MCF 10A (cell line): ENCODE results near the gene MOB3B. TPM values are rescaled to one million over a fixed set of nuclear protein-coding genes. Genes with fewer than 3 reads are reported as not detected.

ENCODE experiments used
- BruUV-seq: library from RNA; stranded (reverse); fragments of 400-500 nt; replicated peaks from 2 replicates; lab custom pipeline; 2021; lab: Mats Ljungman, UMichigan
- CTCF ChIA-PET: fragments of 300-600 bp; sonication (Branson Sonifier 250); formaldehyde crosslinking; extraction: SDS; loops from one replicate; lab custom pipeline; 2021; ENCODE audit warnings: antibody characterized with exemption, inconsistent platforms; lab: Yijun Ruan, JAX
- POLR2A ChIA-PET: fragments of 300-600, 350-650 bp; sonication (Branson Sonifier 250); formaldehyde crosslinking; extraction: SDS; loops from one replicate; lab custom pipeline; 2020; ENCODE audit warnings: antibody characterized with exemption, inconsistent platforms; lab: Yijun Ruan, JAX
- DNase-seq: peaks from one replicate; pipeline ENCODE4 v3.0.0-alpha.2; 2018; ENCODE audit not compliant: unreplicated experiment
- H3K27ac Mint-ChIP-seq: one replicate; pipeline ENCODE4 v1.8.0; 2022; ENCODE audit warnings: mild to moderate bottlenecking, low read depth, mixed read lengths; ENCODE audit not compliant: unreplicated experiment
- H3K27me3 Mint-ChIP-seq: one replicate; pipeline ENCODE4 v1.8.0; 2022; ENCODE audit warnings: mixed read lengths; ENCODE audit not compliant: insufficient read depth, unreplicated experiment
- H3K36me3 Mint-ChIP-seq: one replicate; pipeline ENCODE4 v1.8.0; 2022; ENCODE audit warnings: mild to moderate bottlenecking, moderate library complexity, mixed read lengths; ENCODE audit not compliant: insufficient read depth, unreplicated experiment
- H3K4me1 Mint-ChIP-seq: one replicate; pipeline ENCODE4 v1.8.0; 2022; ENCODE audit warnings: mixed read lengths; ENCODE audit not compliant: insufficient read depth, unreplicated experiment
- H3K4me3 Mint-ChIP-seq: one replicate; pipeline ENCODE4 v1.8.0; 2022; ENCODE audit warnings: mild to moderate bottlenecking, moderate library complexity, mixed read lengths; ENCODE audit not compliant: unreplicated experiment
- H3K9me3 Mint-ChIP-seq: one replicate; pipeline ENCODE4 v1.8.0; 2022; ENCODE audit warnings: mixed read lengths; ENCODE audit not compliant: unreplicated experiment
- CTCF ChIP-seq: fragments of 200-600 bp; IDR thresholded peaks from one replicate; pipeline ENCODE4 v1.8.0; 2022; ENCODE audit warnings: antibody characterized with exemption, mild to moderate bottlenecking; ENCODE audit not compliant: unreplicated experiment
- intact Hi-C: fragments of 100-400 bp; cut with micrococcal nuclease; formaldehyde crosslinking; loops from 2 replicates; pipeline ENCODE4 v1.14.1; 2022
- total RNA-seq: library from RNA; stranded (reverse); gene quantifications from 2 replicates; pipeline ENCODE4 v1.2.3, GENCODE V29; 2022

Gene MOB3B
- total RNA-seq, 1 experiment from 2014 or later, result 3.7 TPM

- DNase-seq, result no peak
- H3K4me3 Mint-ChIP-seq, result no peak overlapping the region
- BruUV-seq, result no TSS peak
- ChIA-PET CTCF (no interaction called here), POLR2A (no interaction called here)
- TF ChIP-seq CTCF, result no peak
- intact Hi-C loops, result no loop called here
- H3K9me3 Mint-ChIP-seq, result no peaks in the 10 kb centered on the region
- peaks cover 8% of the 10 kb centered on the region for H3K4me1 Mint-ChIP-seq
- no peaks in the 10 kb centered on the region for H3K36me3 Mint-ChIP-seq
- no peaks in the 10 kb centered on the region for H3K27me3 Mint-ChIP-seq
- no peak overlapping the region for H3K27ac Mint-ChIP-seq
Measured at GRCh38 chr9:27280860-27281259, 248.8 kb downstream of the MOB3B start.

- no peak for TF ChIP-seq CTCF
- ChIA-PET POLR2A (no interaction called here), CTCF (interaction anchor here (0.6 to 2.3 kb wide), 4 partner anchors 18 to 248 kb away, joined by 3 to 17 read pairs (median 4); no protein-coding TSS in a partner anchor)
- no peak overlapping the region for H3K27ac Mint-ChIP-seq
- H3K9me3 Mint-ChIP-seq, result no peaks in the 10 kb centered on the region
- H3K4me1 Mint-ChIP-seq, result peaks cover 10% of the 10 kb centered on the region
- BruUV-seq, result no TSS peak
- intact Hi-C loops, result no loop called here
- no peaks in the 10 kb centered on the region for H3K36me3 Mint-ChIP-seq
- no peak for DNase-seq
- no peaks in the 10 kb centered on the region for H3K27me3 Mint-ChIP-seq
- H3K4me3 Mint-ChIP-seq, result no peak overlapping the region
Measured at GRCh38 chr9:27280249-27280648, 249.4 kb downstream of the MOB3B start.

GRCh38 chr9:27279611-27280010, 250.0 kb downstream of the MOB3B start:
- CTCF ChIA-PET, result interaction anchor here (0.6 to 2.3 kb wide), 8 partner anchors 16 to 252 kb away, joined by 3 to 17 read pairs (median 3); no protein-coding TSS in a partner anchor
- H3K4me3 Mint-ChIP-seq, result no peak overlapping the region
- no peaks in the 10 kb centered on the region for H3K27me3 Mint-ChIP-seq
- POLR2A ChIA-PET, result interaction anchor here (0.6 kb wide), 1 partner anchor 157 kb away, joined by 3 read pairs; no protein-coding TSS in a partner anchor
- BruUV-seq, result no TSS peak
- TF ChIP-seq CTCF, result no peak
- H3K27ac Mint-ChIP-seq, result no peak overlapping the region
- DNase-seq, result no peak
- H3K4me1 Mint-ChIP-seq, result peaks cover 10% of the 10 kb centered on the region
- H3K9me3 Mint-ChIP-seq, result no peaks in the 10 kb centered on the region
- H3K36me3 Mint-ChIP-seq, result no peaks in the 10 kb centered on the region
- intact Hi-C loops, result loop anchor here (5.0 to 10.0 kb wide), 2 partner anchors 155 to 387 kb away; partner anchors contain the start of gene CAAP1

- BruUV-seq, result no TSS peak
- Mint-ChIP-seq H3K27ac (no peak overlapping the region), H3K27me3 (no peaks in the 10 kb centered on the region), H3K4me3 (no peak overlapping the region), H3K4me1 (peaks cover 10% of the 10 kb centered on the region), H3K9me3 (no peaks in the 10 kb centered on the region), H3K36me3 (no peaks in the 10 kb centered on the region)
- DNase-seq, result peak; percentile 11
- intact Hi-C loops, result loop anchor here (5.0 to 10.0 kb wide), 2 partner anchors 154 to 386 kb away; partner anchors contain the start of gene CAAP1
- CTCF ChIA-PET, result interaction anchor here (0.7 to 2.3 kb wide), 6 partner anchors 19 to 251 kb away, joined by 3 to 17 read pairs (median 3); no protein-coding TSS in a partner anchor
- POLR2A ChIA-PET, result no interaction called here
- TF ChIP-seq CTCF, result no peak
Measured at GRCh38 chr9:27278374-27278773, 251.2 kb downstream of the MOB3B start.
